Measurements from ENCODE around the gene ANGPT4.
A peak's percentile ranks its signal among the peaks of the same experiment; 100 is the strongest.

ANGPT4 gene

GRCh38 chr20:888057-888456 is 28.1 kb downstream of the ANGPT4 start:
- no peak for DNase-seq
- Mint-ChIP-seq H3K4me1 (ENCODE audit: low read depth in 2 of 2) (peaks cover 0 to 2% of the 10 kb centered on the region in 2 donors), H3K27me3 (peaks cover 5 to 39% of the 10 kb centered on the region in 2 donors), H3K9me3 (no peaks in the 10 kb centered on the region), H3K27ac (no peak overlapping the region), H3K4me3 (no peak overlapping the region), H3K36me3 (ENCODE audit: insufficient read depth) (no peaks in the 10 kb centered on the region)
- ATAC-seq (replicated peaks): no peak

GRCh38 chr20:887137-887536 is 29.0 kb downstream of the ANGPT4 start:
- no peaks in the 10 kb centered on the region for H3K36me3 Mint-ChIP-seq (ENCODE audit: insufficient read depth)
- no peak overlapping the region for H3K27ac Mint-ChIP-seq
- H3K4me1 Mint-ChIP-seq (ENCODE audit: low read depth in 2 of 2): peaks cover 0 to 2% of the 10 kb centered on the region in 2 donors
- DNase-seq: no peak
- H3K9me3 Mint-ChIP-seq: no peaks in the 10 kb centered on the region
- no peak for ATAC-seq (replicated peaks)
- no peak overlapping the region for H3K4me3 Mint-ChIP-seq
- H3K27me3 Mint-ChIP-seq: peaks cover 0 to 30% of the 10 kb centered on the region in 2 donors

- DNase-seq (no peak), ATAC-seq (replicated peaks) (no peak)
- no peak overlapping the region for H3K27ac Mint-ChIP-seq
- H3K4me3 Mint-ChIP-seq: no peak overlapping the region
- H3K36me3 Mint-ChIP-seq (ENCODE audit: insufficient read depth): no peaks in the 10 kb centered on the region
- H3K27me3 Mint-ChIP-seq: peaks cover 0 to 11% of the 10 kb centered on the region in 2 donors
- H3K9me3 Mint-ChIP-seq: no peaks in the 10 kb centered on the region
- H3K4me1 Mint-ChIP-seq (ENCODE audit: low read depth in 2 of 2): peaks cover 11% of the 10 kb centered on the region in 2 donors
Observed at GRCh38 chr20:884983-885952, 30.9 kb downstream of the ANGPT4 start.

- Mint-ChIP-seq H3K4me3 (no peak overlapping the region), H3K9me3 (no peaks in the 10 kb centered on the region), H3K27me3 (peaks cover 0 to 10% of the 10 kb centered on the region in 2 donors), H3K4me1 (ENCODE audit: low read depth in 2 of 2) (peaks cover 11 to 12% of the 10 kb centered on the region in 2 donors), H3K36me3 (ENCODE audit: insufficient read depth) (no peaks in the 10 kb centered on the region), H3K27ac (peak overlapping the region; percentile 61 to 64)
- DNase-seq: no peak
- no peak for ATAC-seq (replicated peaks)
Observed at GRCh38 chr20:881783-882144, 34.4 kb downstream of the ANGPT4 start.

- DNase-seq (no peak), ATAC-seq (replicated peaks) (peak; percentile 76)
- Mint-ChIP-seq H3K4me3 (peak overlapping the region in 1 of 2 donors; percentile 5), H3K27ac (peak overlapping the region; percentile 61 to 64), H3K4me1 (ENCODE audit: low read depth in 2 of 2) (peaks cover 11 to 12% of the 10 kb centered on the region in 2 donors), H3K36me3 (ENCODE audit: insufficient read depth) (no peaks in the 10 kb centered on the region), H3K9me3 (no peaks in the 10 kb centered on the region), H3K27me3 (peaks cover 0 to 10% of the 10 kb centered on the region in 2 donors)
Observed at GRCh38 chr20:881051-881782, 34.9 kb downstream of the ANGPT4 start.

- Mint-ChIP-seq H3K9me3 (no peaks in the 10 kb centered on the region), H3K4me3 (no peak overlapping the region), H3K27ac (no peak overlapping the region), H3K4me1 (ENCODE audit: low read depth in 2 of 2) (peaks cover 11 to 12% of the 10 kb centered on the region in 2 donors), H3K27me3 (no peaks in the 10 kb centered on the region), H3K36me3 (ENCODE audit: insufficient read depth) (no peaks in the 10 kb centered on the region)
- ATAC-seq (replicated peaks) (no peak), DNase-seq (no peak)
Observed at GRCh38 chr20:879626-880025, 36.5 kb downstream of the ANGPT4 start.

GRCh38 chr20:878511-879307 is 37.4 kb downstream of the ANGPT4 start:
- H3K4me1 Mint-ChIP-seq (ENCODE audit: low read depth in 2 of 2): peaks cover 12 to 13% of the 10 kb centered on the region in 2 donors
- DNase-seq (no peak), ATAC-seq (replicated peaks) (no peak)
- no peak overlapping the region for H3K27ac Mint-ChIP-seq
- no peak overlapping the region for H3K4me3 Mint-ChIP-seq
- no peaks in the 10 kb centered on the region for H3K9me3 Mint-ChIP-seq
- H3K27me3 Mint-ChIP-seq: no peaks in the 10 kb centered on the region
- no peaks in the 10 kb centered on the region for H3K36me3 Mint-ChIP-seq (ENCODE audit: insufficient read depth)

GRCh38 chr20:877814-878213 is 38.3 kb downstream of the ANGPT4 start:
- Mint-ChIP-seq H3K9me3 (no peaks in the 10 kb centered on the region), H3K27ac (no peak overlapping the region), H3K4me3 (no peak overlapping the region), H3K27me3 (no peaks in the 10 kb centered on the region), H3K36me3 (ENCODE audit: insufficient read depth) (no peaks in the 10 kb centered on the region), H3K4me1 (ENCODE audit: low read depth in 2 of 2) (peaks cover 12 to 18% of the 10 kb centered on the region in 2 donors)
- ATAC-seq (replicated peaks) (no peak), DNase-seq (no peak)

- Mint-ChIP-seq H3K27me3 (peaks cover 0 to under 1% of the 10 kb centered on the region in 2 donors), H3K4me3 (no peak overlapping the region), H3K4me1 (ENCODE audit: low read depth in 2 of 2) (peaks cover 2 to 7% of the 10 kb centered on the region in 2 donors), H3K36me3 (ENCODE audit: insufficient read depth) (no peaks in the 10 kb centered on the region), H3K9me3 (no peaks in the 10 kb centered on the region), H3K27ac (no peak overlapping the region)
- DNase-seq: no peak
- no peak for ATAC-seq (replicated peaks)
Observed at GRCh38 chr20:875115-875514, 41.0 kb downstream of the ANGPT4 start.

GRCh38 chr20:873875-874607 is 42.1 kb downstream of the ANGPT4 start:
- H3K27ac Mint-ChIP-seq: peak overlapping the region in 1 of 2 donors; percentile 64
- ATAC-seq (replicated peaks) (no peak), DNase-seq (no peak)
- no peaks in the 10 kb centered on the region for H3K9me3 Mint-ChIP-seq
- no peaks in the 10 kb centered on the region for H3K36me3 Mint-ChIP-seq (ENCODE audit: insufficient read depth)
- H3K4me1 Mint-ChIP-seq (ENCODE audit: low read depth in 2 of 2): peaks cover 0 to 7% of the 10 kb centered on the region in 2 donors
- H3K27me3 Mint-ChIP-seq: peaks cover 5 to 10% of the 10 kb centered on the region in 2 donors
- no peak overlapping the region for H3K4me3 Mint-ChIP-seq

GRCh38 chr20:872855-873520 is 43.1 kb downstream of the ANGPT4 start:
- no peaks in the 10 kb centered on the region for H3K9me3 Mint-ChIP-seq
- H3K4me3 Mint-ChIP-seq: no peak overlapping the region
- peak overlapping the region in 1 of 2 donors; percentile 64 for H3K27ac Mint-ChIP-seq
- H3K27me3 Mint-ChIP-seq: peaks cover 5 to 10% of the 10 kb centered on the region in 2 donors
- no peaks in the 10 kb centered on the region for H3K36me3 Mint-ChIP-seq (ENCODE audit: insufficient read depth)
- no peak for ATAC-seq (replicated peaks)
- H3K4me1 Mint-ChIP-seq (ENCODE audit: low read depth in 2 of 2): peaks cover 0 to 7% of the 10 kb centered on the region in 2 donors
- no peak for DNase-seq

GRCh38 chr20:871948-872347 is 44.2 kb downstream of the ANGPT4 start:
- Mint-ChIP-seq H3K27ac (no peak overlapping the region), H3K4me1 (ENCODE audit: low read depth in 2 of 2) (peaks cover 0 to 7% of the 10 kb centered on the region in 2 donors), H3K27me3 (peaks cover 5 to 10% of the 10 kb centered on the region in 2 donors), H3K36me3 (ENCODE audit: insufficient read depth) (no peaks in the 10 kb centered on the region), H3K4me3 (no peak overlapping the region), H3K9me3 (no peaks in the 10 kb centered on the region)
- ATAC-seq (replicated peaks) (no peak), DNase-seq (no peak)
